GM21360 (cell line): ENCODE results near the gene LRRC23.
"Not testable (repeated sequence)": the region's sequence is repeated elsewhere in the genome, so short reads cannot be mapped to it uniquely, and the experiment has no call there.

Experiments
- ATAC-seq: cut with Tn5 transposase; IDR thresholded peaks from one replicate; pipeline ENCODE4 v1.9.1; 2021; ENCODE audit warnings: mild to moderate bottlenecking, moderate library complexity; ENCODE audit not compliant: unreplicated experiment

Gene LRRC23

DNA sequence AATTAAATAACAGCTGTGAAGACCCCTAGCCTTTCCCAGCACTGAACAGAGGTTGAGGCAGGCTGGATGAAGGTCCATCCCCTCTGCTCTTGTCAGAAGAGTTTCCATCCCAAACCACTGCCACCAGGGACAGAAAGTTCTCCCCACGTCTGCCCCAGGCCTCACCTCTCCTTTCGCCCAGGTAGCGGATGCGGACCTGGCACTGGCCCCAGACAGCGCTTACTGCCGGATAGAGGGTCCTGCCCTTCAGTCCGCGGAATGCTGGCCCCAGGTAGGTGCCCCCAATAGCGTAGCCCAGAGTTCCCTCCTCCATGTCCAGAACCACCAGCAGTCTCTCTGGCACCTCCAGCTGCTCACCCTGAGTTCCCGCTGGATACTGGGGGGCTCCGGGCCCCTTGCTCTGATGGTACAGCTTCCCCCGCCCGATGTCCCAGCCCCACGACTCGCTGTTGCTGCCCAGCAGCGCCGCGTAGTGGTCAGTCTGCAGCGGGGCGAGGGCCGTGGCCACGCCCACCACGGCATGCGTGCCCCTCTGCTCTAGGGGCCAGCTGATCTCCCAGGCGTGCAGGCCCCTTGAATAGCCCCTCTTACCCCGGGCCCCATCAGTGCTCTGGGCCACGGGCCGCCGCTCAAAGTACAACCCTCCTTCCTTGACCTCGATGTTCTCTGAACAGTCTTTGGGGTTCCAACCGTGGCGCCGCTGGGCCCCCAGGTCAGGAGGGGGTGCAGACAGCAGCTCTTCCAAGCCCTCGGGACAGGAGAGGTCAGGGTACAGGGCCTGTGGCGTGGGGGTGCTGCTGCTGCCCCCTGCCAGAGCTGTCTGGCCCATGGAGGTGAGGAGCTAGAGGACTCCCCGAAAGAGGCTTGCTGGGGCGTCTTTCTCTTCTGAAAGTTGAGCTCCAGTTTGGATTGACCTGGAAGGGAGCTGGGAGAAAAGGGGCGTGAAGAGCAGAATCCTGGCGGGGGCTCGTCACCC is 32.3 kb upstream of the LRRC23 start:
- peak; percentile 34 for ATAC-seq

- peak; percentile 65 for ATAC-seq
Measured at GRCh38 chr12:6873094-6874014, 31.3 kb upstream of the LRRC23 start, which contains the start of gene SPSB2. TSS of gene SPSB2 (minus strand) at chr12:6873303. CDS start at chr12:6872901, 402 bp downstream.

GRCh38 chr12:6874015-6874368 is 30.6 kb upstream of the LRRC23 start:
- not testable (repeated sequence) for ATAC-seq

GRCh38 chr12:6879824-6880223 is 24.8 kb upstream of the LRRC23 start:
- not testable (repeated sequence) for ATAC-seq

DNA sequence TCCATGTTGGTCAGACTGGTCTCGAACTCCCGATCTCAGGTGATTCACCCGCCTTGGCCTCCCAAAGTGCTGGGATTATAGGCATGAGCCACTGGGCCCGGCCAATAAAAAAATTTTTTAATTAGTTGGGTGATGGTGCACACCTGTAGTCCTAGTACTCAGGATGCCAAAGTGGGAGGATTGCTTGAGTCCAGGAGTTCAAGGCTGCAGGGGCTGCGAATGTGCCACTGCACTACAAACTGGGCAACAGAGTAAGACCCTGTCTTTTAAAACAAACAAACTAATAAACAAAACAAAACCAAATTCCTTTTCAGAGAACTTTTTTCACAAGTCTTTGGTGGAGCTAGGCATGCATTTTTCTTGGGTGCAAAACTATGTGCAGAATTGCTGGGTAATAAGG is 21.4 kb upstream of the LRRC23 start:
- ATAC-seq: no peak

GRCh38 chr12:6883683-6884082 is 20.9 kb upstream of the LRRC23 start:
- ATAC-seq: no peak

DNA sequence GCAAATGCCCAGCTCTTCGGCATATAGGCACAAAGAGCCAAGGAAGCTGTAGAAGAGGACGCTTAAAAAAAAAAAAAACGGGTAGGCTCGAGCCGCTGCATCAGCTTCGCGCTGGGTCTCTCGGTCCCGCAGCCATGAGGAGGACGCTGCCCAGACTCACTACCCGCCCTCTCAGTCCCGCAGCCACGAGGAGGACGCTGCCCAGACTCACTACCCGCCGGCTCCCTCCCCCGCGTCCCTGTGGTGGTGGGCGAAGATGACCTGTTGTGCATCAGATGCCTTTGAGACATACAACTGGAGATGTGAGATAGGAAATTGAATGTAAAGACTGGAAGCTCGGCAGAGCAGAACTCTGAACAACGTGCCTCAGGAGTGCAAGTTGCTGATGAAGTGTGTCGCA is 20.1 kb upstream of the LRRC23 start:
- no peak for ATAC-seq

DNA sequence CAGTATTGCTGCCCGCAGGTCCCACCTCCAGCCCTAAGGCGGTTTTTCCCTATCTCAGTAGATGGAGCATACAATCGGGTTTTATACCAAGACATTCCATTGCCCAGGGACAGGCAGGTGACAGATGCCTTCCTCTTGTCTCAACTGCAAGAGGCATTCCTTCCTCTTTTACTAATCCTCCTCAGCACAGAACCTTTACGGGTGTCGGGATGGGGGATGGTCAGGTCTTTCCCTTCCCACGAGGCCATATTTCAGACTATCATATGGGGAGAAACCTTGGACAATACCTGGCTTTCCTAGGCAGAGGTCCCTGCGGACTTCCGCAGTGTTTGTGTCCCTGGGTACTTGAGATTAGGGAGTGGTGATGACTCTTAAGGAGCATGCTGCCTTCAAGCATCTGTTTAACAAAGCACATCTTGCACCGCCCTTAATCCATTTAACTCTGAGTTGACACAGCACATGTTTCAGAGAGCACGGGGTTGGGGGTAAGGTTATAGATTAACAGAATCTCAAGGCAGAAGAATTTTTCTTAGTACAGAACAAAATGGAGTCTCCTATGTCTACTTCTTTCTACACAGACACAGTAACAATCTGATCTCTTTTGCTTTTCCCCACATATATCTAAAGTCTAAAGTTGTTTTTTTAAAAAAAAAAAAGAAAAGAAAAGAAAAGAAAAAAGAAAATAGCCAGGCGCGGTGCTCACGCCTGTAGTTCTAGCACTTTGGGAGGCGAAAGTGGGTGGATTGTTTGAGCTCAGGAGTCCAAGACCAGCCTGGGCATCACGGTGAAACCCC is 18.2 kb upstream of the LRRC23 start:
- not testable (repeated sequence) for ATAC-seq

DNA sequence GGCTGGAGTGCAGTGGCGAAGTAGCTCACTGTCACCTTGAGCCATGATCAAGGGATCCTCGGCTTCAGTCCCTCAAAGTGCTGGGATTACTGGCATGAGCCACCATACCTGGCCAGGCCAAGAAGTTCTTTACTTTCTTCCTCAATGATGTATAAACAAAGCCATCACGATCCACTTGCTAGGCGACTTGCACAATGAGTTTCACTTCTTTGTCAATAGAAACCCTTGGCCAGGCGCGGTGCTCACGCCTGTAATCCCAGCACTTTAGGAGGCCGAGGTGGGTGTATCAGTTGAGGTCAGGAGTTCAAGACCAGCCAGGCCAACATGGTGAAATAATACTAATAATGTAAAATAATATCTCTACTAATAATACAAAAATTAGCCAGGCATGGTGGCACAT is 17.2 kb upstream of the LRRC23 start:
- ATAC-seq: no peak

DNA sequence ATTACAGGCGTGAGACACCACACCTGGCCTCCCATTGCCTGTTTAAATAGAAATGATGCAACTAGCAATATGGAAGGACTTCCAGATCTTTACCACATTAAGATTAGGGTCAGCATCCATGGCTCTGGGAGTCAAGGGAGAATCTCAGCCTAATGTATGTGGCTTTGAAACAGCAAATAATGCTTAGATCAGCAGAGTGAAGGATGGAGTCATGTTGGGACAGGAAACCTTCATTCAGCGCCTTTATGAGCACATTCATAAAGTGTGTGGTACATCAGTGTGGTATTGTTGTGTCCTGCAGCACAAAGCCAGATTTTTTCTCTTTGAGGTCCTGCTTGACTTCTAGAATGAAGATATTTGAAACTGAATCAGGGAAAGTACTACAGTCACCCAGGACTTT is 16.3 kb upstream of the LRRC23 start:
- no peak for ATAC-seq

- not testable (repeated sequence) for ATAC-seq
Measured at GRCh38 chr12:6888794-6889193, 15.8 kb upstream of the LRRC23 start.

- ATAC-seq: not testable (repeated sequence)
Measured at GRCh38 chr12:6889775-6890573, 14.6 kb upstream of the LRRC23 start.

DNA sequence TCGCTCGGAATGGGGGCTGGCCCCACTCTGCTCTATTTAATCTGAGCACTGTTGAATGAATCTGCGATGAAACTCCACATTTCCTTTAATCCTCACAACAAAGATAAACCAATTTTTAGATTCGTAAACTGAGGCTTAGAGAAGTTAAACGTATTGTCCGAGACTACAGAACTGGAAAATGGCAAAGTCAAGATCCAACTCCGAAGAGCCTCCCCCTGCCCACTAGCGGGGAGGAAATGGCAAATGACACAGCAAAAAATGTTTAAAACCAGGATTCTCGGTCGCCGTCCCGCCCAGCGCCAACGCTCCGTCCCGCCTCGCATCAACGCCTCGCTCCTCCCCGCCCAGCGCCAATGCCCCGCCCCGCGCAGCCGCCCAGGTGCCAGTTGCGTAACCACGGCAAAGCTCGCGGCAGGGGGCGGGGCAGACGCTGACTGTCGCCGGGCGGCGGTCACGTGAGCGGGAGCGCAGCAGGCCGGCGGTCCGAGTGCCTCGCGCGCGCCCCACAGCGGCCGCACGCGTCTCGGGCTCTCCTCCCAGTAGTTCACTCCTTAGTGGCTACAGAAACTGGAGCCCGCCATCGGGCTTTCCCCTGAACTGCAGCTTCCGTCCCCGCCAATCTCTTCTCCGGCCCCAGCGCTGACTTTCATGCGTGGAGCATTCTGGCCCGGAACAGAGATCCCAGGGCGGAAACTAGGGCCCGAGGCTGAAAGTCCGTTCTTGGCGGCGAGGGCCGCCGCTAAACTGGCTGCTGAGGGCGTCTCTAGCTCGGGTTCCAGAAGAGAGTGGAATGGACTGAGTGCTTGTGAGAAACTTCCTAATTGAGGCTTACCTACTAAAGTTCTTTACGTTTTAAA is 13.6 kb upstream of the LRRC23 start:
- peak; percentile 96 for ATAC-seq

GRCh38 chr12:6891646-6892001 is 13.0 kb upstream of the LRRC23 start:
- ATAC-seq: no peak

- ATAC-seq: not testable (repeated sequence)
Measured at GRCh38 chr12:6892683-6893082, 11.9 kb upstream of the LRRC23 start.

GRCh38 chr12:6894321-6894720 is 10.3 kb upstream of the LRRC23 start:
- ATAC-seq: no peak

DNA sequence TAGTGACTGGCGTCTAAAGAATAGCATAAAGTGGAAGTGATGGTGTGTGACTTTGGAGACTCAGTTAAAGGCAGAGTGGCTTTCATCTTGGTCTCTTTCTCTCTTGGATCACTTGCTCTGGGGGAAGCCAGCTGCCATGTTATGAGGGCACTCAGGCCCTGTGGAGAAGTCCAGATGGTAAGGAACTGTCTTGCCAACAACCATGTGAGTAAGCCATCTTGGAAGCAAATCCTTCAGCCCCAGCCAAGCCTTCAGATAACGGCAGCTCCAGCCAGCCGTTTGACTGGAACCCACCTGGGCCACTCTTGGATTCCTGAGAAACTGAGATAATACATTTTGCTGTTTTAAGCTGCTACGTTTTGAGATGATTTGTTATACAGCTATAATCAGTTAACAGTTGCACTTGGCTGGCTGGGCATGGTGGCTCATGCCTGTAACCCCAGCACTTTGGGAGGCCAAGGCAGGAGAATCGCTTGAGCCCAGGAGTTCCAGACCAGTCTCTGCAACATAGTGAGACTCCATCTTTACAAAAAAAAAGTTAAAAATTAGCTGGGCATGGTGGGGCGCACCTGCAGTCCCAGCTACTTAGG is 7.7 kb upstream of the LRRC23 start:
- ATAC-seq: no peak

DNA sequence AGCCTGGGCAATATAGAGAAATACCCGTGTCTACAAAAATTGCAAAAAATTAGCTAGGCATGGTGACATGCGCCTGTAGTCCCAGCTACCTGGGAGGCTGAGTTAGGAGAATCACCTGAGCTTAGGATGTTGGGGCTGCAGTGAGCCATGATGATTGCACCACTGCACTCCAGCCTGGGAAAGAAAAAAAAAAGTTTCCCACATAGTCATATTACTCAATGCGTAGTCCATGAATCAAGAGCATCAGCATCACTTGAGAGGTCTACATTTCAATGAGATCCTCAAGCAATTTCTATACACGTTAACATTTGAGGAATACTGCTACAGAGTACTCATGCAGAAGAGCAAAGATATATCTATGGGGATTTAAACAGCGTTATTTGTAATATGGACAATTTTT is 5.2 kb upstream of the LRRC23 start:
- ATAC-seq: no peak
